Embryonic facial prominence (tissue), 1 donor: Measurements from ENCODE around the gene MRPS23.
"Not testable (repeated sequence)": the region's sequence is repeated elsewhere in the genome, so short reads cannot be mapped to it uniquely, and the experiment has no call there.

Experiments
- DNase-seq: peaks from one replicate; pipeline ENCODE4 v3.0.0-alpha.2; 2016; ENCODE audit errors: extremely low spot score

MRPS23 gene

GRCh38 chr17:57862694-57863667, 13.1 kb upstream of the MRPS23 start:
- no peak for DNase-seq

GRCh38 chr17:57861790-57862693, 12.2 kb upstream of the MRPS23 start:
- DNase-seq = no peak

- DNase-seq = no peak
These were observed 11.4 kb upstream of the MRPS23 start for GRCh38 chr17:57861000-57861789.

- DNase-seq = no peak
These were observed 10.7 kb upstream of the MRPS23 start for GRCh38 chr17:57860414-57860999.

- no peak for DNase-seq
These were observed 10.0 kb upstream of the MRPS23 start for GRCh38 chr17:57859601-57860413.

- DNase-seq = no peak
These were observed 9.0 kb upstream of the MRPS23 start for GRCh38 chr17:57858838-57859237.

GRCh38 chr17:57856792-57857620, 7.2 kb upstream of the MRPS23 start:
- no peak for DNase-seq

- no peak for DNase-seq
These were observed 5.7 kb upstream of the MRPS23 start for GRCh38 chr17:57855391-57856035.

- no peak for DNase-seq
These were observed 3.9 kb upstream of the MRPS23 start for GRCh38 chr17:57853695-57854094.

GRCh38 chr17:57852955-57853328, 3.1 kb upstream of the MRPS23 start:
- DNase-seq = no peak

GRCh38 chr17:57852092-57852954, 2.5 kb upstream of the MRPS23 start:
- no peak for DNase-seq

GRCh38 chr17:57849163-57849873, 526 bp downstream of the MRPS23 start:
- no peak for DNase-seq

- DNase-seq = not testable (repeated sequence)
These were observed 3.5 kb downstream of the MRPS23 start for GRCh38 chr17:57846056-57846945.

GRCh38 chr17:57842280-57842679, 7.6 kb downstream of the MRPS23 start:
- no peak for DNase-seq

GRCh38 chr17:57839571-57839923, 10.3 kb downstream of the MRPS23 start:
- DNase-seq = no peak

- DNase-seq = no peak
These were observed 10.8 kb downstream of the MRPS23 start for GRCh38 chr17:57838857-57839570.
